H1 (cell line): ENCODE data around the gene TRIM62. TPM values are rescaled to one million over a fixed set of nuclear protein-coding genes. Genes with fewer than 3 reads are reported as not detected.

Source experiments
- CTCF ChIA-PET: fragments of 300-600 bp; sonication (Branson Sonifier 250); formaldehyde crosslinking; loops from one replicate; lab custom pipeline; 2021; ENCODE audit not compliant: partially characterized antibody; lab: Charles Lee
- POLR2A ChIA-PET: fragments of 300-600 bp; sonication (Branson Sonifier 250); formaldehyde crosslinking; loops from one replicate; lab custom pipeline; 2021; ENCODE audit warnings: inconsistent platforms; ENCODE audit not compliant: partially characterized antibody; lab: Charles Lee
- DNase-seq, 2 experiments: peaks; one replicate each; pipeline versions ENCODE4 v3.0.0 to v3.0.0-alpha.2; 2010 to 2022; ENCODE audit warnings: low spot score in 2 of 2, low read depth in 1 of 2, mixed read lengths in 1 of 2
- FAIRE-seq: peaks from 2 replicates; lab custom pipeline; 2011; peaks lifted over from hg19 to GRCh38; lab: Jason Lieb, UNC
- H2AFZ ChIP-seq: 2 replicates; pipeline ENCODE4 v1.8.1; 2012; ENCODE audit warnings: low read length, inconsistent platforms
- H2AK5ac ChIP-seq: 2 replicates; pipeline ENCODE4 v1.6.1; 2013; ENCODE audit warnings: low read depth, low read length
- H2BK120ac ChIP-seq: replicated peaks from 2 replicates; pipeline ENCODE3; 2013; ENCODE audit warnings: low read depth, low read length, inconsistent platforms
- H2BK12ac ChIP-seq: 2 replicates; pipeline ENCODE4 v1.6.1; 2013; ENCODE audit warnings: low read depth, low read length
- H2BK15ac ChIP-seq: 2 replicates; pipeline ENCODE4 v1.6.1; 2013; ENCODE audit warnings: low read length
- H2BK20ac ChIP-seq: 2 replicates; pipeline ENCODE4 v1.6.1; 2013; ENCODE audit warnings: low read length
- H2BK5ac ChIP-seq: 2 replicates; pipeline ENCODE4 v1.6.1; 2013; ENCODE audit warnings: low read depth, low read length
- H3K14ac ChIP-seq: 2 replicates; pipeline ENCODE4 v1.6.1; 2013; ENCODE audit warnings: inconsistent platforms; ENCODE audit not compliant: insufficient read length
- H3K18ac ChIP-seq: 2 replicates; pipeline ENCODE4 v1.6.1; 2013; ENCODE audit warnings: low read length; ENCODE audit errors: extremely low read depth
- H3K23ac ChIP-seq: 2 replicates; pipeline ENCODE4 v1.6.1; 2013; ENCODE audit warnings: inconsistent platforms; ENCODE audit not compliant: insufficient read length
- H3K23me2 ChIP-seq: 2 replicates; pipeline ENCODE4 v1.6.1; 2013; ENCODE audit warnings: low read depth, low read length
- H3K27ac ChIP-seq: 2 replicates; pipeline ENCODE4 v1.6.1; 2011; ENCODE audit warnings: low read depth, low read length, inconsistent platforms
- H3K27me3 ChIP-seq, 4 experiments: replicated peaks in 1 of 4; 1 replicate in 1 of 4; 2 replicates in 3 of 4; pipeline versions ENCODE4 v1.6.1 to v1.8.1; 2011 to 2013; ENCODE audit warnings: low read length in 3 of 4, mild to moderate bottlenecking in 3 of 4, inconsistent platforms in 2 of 4, mixed read lengths in 2 of 4, moderate library complexity in 1 of 4; ENCODE audit not compliant: control insufficient read depth in 3 of 4, insufficient read depth in 3 of 4; ENCODE audit errors: extremely low read depth in 1 of 4
- H3K36me3 ChIP-seq, 4 experiments: 2 replicates each; pipeline versions ENCODE4 v1.6.1 to v1.8.1; 2011 to 2013; ENCODE audit warnings: mild to moderate bottlenecking in 4 of 4, low read length in 3 of 4, moderate library complexity in 2 of 4, control low read depth in 1 of 4, inconsistent platforms in 1 of 4; ENCODE audit not compliant: insufficient read depth in 4 of 4, control insufficient read depth in 2 of 4
- H3K4ac ChIP-seq: replicated peaks from 2 replicates; pipeline ENCODE3; 2013; ENCODE audit warnings: low read length, low read depth, mixed read lengths, inconsistent platforms; ENCODE audit not compliant: insufficient read length
- H3K4me1 ChIP-seq, 4 experiments: replicated peaks in 1 of 4; 1 replicate in 1 of 4; 2 replicates in 3 of 4; pipeline versions ENCODE4 v1.6.1 to v1.8.1; 2011 to 2013; ENCODE audit warnings: low read length in 3 of 4, inconsistent platforms in 2 of 4, mixed read lengths in 1 of 4; ENCODE audit not compliant: insufficient read depth in 4 of 4, control insufficient read depth in 3 of 4
- H3K4me2 ChIP-seq, 2 experiments: 2 replicates each; pipeline versions ENCODE4 v1.6.1 to v1.8.1; 2011 to 2013; ENCODE audit warnings: low read depth in 2 of 2, low read length in 2 of 2, control low read depth in 1 of 2, inconsistent platforms in 1 of 2, mild to moderate bottlenecking in 1 of 2; ENCODE audit not compliant: insufficient read depth in 1 of 2
- H3K4me3 ChIP-seq, 4 experiments: fragments of 200-600, 300-600 bp in 1 of 4; sonication (generic), shearing (Covaris generic), sonication (Bioruptor Twin) in 1 of 4; 2 replicates each; pipeline versions ENCODE4 v1.5.1 to v1.8.1; 2011 to 2016; ENCODE audit warnings: low read length in 4 of 4, low read depth in 3 of 4, control low read depth in 2 of 4, inconsistent platforms in 2 of 4, mild to moderate bottlenecking in 2 of 4, mixed read lengths in 1 of 4, moderate library complexity in 1 of 4; ENCODE audit not compliant: insufficient read depth in 2 of 4; ENCODE audit errors: extremely low read depth in 1 of 4
- H3K56ac ChIP-seq: replicated peaks from 2 replicates; pipeline ENCODE3; 2013; ENCODE audit warnings: low read depth, mild to moderate bottlenecking, mixed read lengths, low read length, inconsistent platforms; ENCODE audit not compliant: insufficient read length
- H3K79me1 ChIP-seq: 2 replicates; pipeline ENCODE4 v1.6.1; 2013; ENCODE audit warnings: low read depth, low read length, control low read depth
- H3K79me2 ChIP-seq, 2 experiments: 2 replicates each; pipeline versions ENCODE4 v1.6.1 to v1.8.1; 2012 to 2013; ENCODE audit warnings: low read length in 2 of 2, mild to moderate bottlenecking in 2 of 2, inconsistent platforms in 1 of 2; ENCODE audit not compliant: insufficient read depth in 2 of 2, control insufficient read depth in 1 of 2
- H3K9ac ChIP-seq, 4 experiments: replicated peaks in 1 of 4; 1 replicate in 1 of 4; 2 replicates in 3 of 4; pipeline versions ENCODE4 v1.6.1 to v1.8.1; 2011 to 2013; ENCODE audit warnings: low read depth in 3 of 4, low read length in 3 of 4, control low read depth in 2 of 4, mild to moderate bottlenecking in 2 of 4, moderate library complexity in 2 of 4, inconsistent platforms in 1 of 4; ENCODE audit errors: extremely low read depth in 1 of 4
- H3K9me3 ChIP-seq, 2 experiments: 2 replicates each; pipeline versions ENCODE4 v1.6.1 to v1.8.1; 2012 to 2013; ENCODE audit warnings: mild to moderate bottlenecking in 2 of 2, moderate library complexity in 2 of 2, control low read depth in 1 of 2, inconsistent platforms in 1 of 2, low read depth in 1 of 2, low read length in 1 of 2, mixed read lengths in 1 of 2; ENCODE audit not compliant: insufficient read depth in 2 of 2
- H4K20me1 ChIP-seq, 2 experiments: replicated peaks in 1 of 2; 2 replicates each; pipeline versions ENCODE3 to v1.8.1; 2011 to 2013; ENCODE audit warnings: inconsistent platforms in 2 of 2, low read length in 2 of 2, mild to moderate bottlenecking in 1 of 2; ENCODE audit not compliant: insufficient read depth in 2 of 2, control insufficient read depth in 1 of 2
- H4K5ac ChIP-seq: 2 replicates; pipeline ENCODE4 v1.6.1; 2013; ENCODE audit warnings: low read length, low read depth, mixed read lengths, inconsistent platforms; ENCODE audit not compliant: insufficient read length
- H4K8ac ChIP-seq: 2 replicates; pipeline ENCODE4 v1.8.0; 2013; ENCODE audit warnings: mild to moderate bottlenecking, moderate library complexity, low read length, inconsistent platforms; ENCODE audit not compliant: insufficient read depth; ENCODE audit errors: extremely low read depth
- H4K91ac ChIP-seq: replicated peaks from 2 replicates; pipeline ENCODE3; 2013; ENCODE audit warnings: low read length, mixed read lengths, inconsistent platforms; ENCODE audit not compliant: insufficient read length
- CHD1 ChIP-seq: IDR thresholded peaks from 2 replicates; pipeline ENCODE4 v1.6.1; 2012; ENCODE audit warnings: low read depth, low read length, improper control_type of control experiment
- CREB1 ChIP-seq: IDR thresholded peaks from 2 replicates; pipeline ENCODE4 v1.6.1; 2012; ENCODE audit warnings: inconsistent platforms
- KDM5A ChIP-seq: fragments of 200-600 bp; IDR thresholded peaks from 2 replicates; pipeline ENCODE4 v1.7.1; 2012; ENCODE audit warnings: mild to moderate bottlenecking, low read length, inconsistent platforms, mixed read lengths
- POLR2A ChIP-seq, 2 experiments: IDR thresholded peaks; 1 replicate in 1 of 2; 2 replicates in 1 of 2; pipeline ENCODE4 v1.6.1; 2011; ENCODE audit warnings: low read depth in 2 of 2, low read length in 2 of 2, mild to moderate bottlenecking in 2 of 2; ENCODE audit errors: control extremely low read depth in 1 of 2
- RAD21 ChIP-seq, 2 experiments: IDR thresholded peaks in 1 of 2; conservative IDR thresholded peaks in 1 of 2; 2 replicates each; pipeline ENCODE4 v1.6.1; 2011; ENCODE audit warnings: low read depth in 2 of 2, low read length in 2 of 2, improper control_type of control experiment in 1 of 2, inconsistent platforms in 1 of 2, mild to moderate bottlenecking in 1 of 2, moderate library complexity in 1 of 2
- RNF2 ChIP-seq: fragments of 200-900, 300-1000 bp; sonication (generic); IDR thresholded peaks from 2 replicates; pipeline ENCODE4 v1.7.1; 2016; ENCODE audit warnings: borderline replicate concordance, low read depth, mild to moderate bottlenecking, antibody characterized with exemption, low read length; ENCODE audit not compliant: poor library complexity, severe bottlenecking; ENCODE audit errors: missing control alignments
- RXRA ChIP-seq: IDR thresholded peaks from 2 replicates; pipeline ENCODE4 v1.6.1; 2011; ENCODE audit warnings: low read depth, mild to moderate bottlenecking, low read length, moderate library complexity; ENCODE audit not compliant: insufficient read depth
- SAP30 ChIP-seq: fragments of 300-600 bp; sonication (generic); IDR thresholded peaks from 2 replicates; pipeline ENCODE4 v1.7.1; 2012; ENCODE audit warnings: low read length, moderate library complexity, mild to moderate bottlenecking, inconsistent platforms; ENCODE audit not compliant: insufficient read depth, insufficient replicate concordance
- SP4 ChIP-seq: IDR thresholded peaks from 2 replicates; pipeline ENCODE4 v1.6.1; 2012; ENCODE audit warnings: low read length, inconsistent platforms
- TAF1 ChIP-seq: IDR thresholded peaks from 2 replicates; pipeline ENCODE4 v1.6.1; 2011; ENCODE audit warnings: mild to moderate bottlenecking, low read depth, low read length
- TBP ChIP-seq: IDR thresholded peaks from 2 replicates; pipeline ENCODE4 v1.6.1; 2011; ENCODE audit warnings: low read depth, low read length, improper control_type of control experiment
- TEAD4 ChIP-seq: IDR thresholded peaks from 2 replicates; pipeline ENCODE4 v1.6.1; 2012; ENCODE audit warnings: low read depth, low read length, inconsistent platforms, mixed read lengths
- YY1 ChIP-seq: IDR thresholded peaks from 2 replicates; pipeline ENCODE4 v1.6.1; 2011; ENCODE audit warnings: low read depth, mild to moderate bottlenecking, low read length
- WGBS, 2 experiments: shearing (Covaris generic) in 1 of 2; methylation state at CpG; one replicate each; pipeline versions ENCODE4 v1.1.6 to v1.1.7; 2013 to 2015; ENCODE audit warnings: low lambda C conversion rate in 2 of 2, mixed read lengths in 2 of 2, inconsistent platforms in 1 of 2, low coverage in 1 of 2, missing lambda C conversion rate in 1 of 2; ENCODE audit not compliant: insufficient replicate concordance in 2 of 2, insufficient coverage in 1 of 2, insufficient read length in 1 of 2; ENCODE audit errors: extremely low coverage in 1 of 2, missing lambda C conversion rate in 1 of 2; 5-methylcytosine and 5-hydroxymethylcytosine counted together
- polyA plus RNA-seq, 7 experiments: library from polyadenylated mRNA; depleted of rRNA in 3 of 7; stranded (reverse) in 5 of 7; unstranded in 2 of 7; fragments of >200 nt in 5 of 7; fragments of 200-250 nt in 2 of 7; gene quantifications; 1 replicate in 5 of 7; 2 replicates in 1 of 7; 4 replicates in 1 of 7; pipeline versions ENCODE4 v1.2.1 to v1.2.3, GENCODE V29; 2011 to 2013; ENCODE audit warnings: missing spikeins in 2 of 7, mixed read lengths in 2 of 7
- total RNA-seq: library from RNA; stranded (reverse); fragmentation: NEBNext Ultra II Directional; extraction: Animal tissue kit (Norgen Biotek cat#: 25700); gene quantifications from 2 replicates; pipeline ENCODE4 v1.2.1, GENCODE V29; 2021
- TF ChIP-seq, protein P1 (sequence below): IDR thresholded peaks from 2 replicates; pipeline ENCODE4 v1.6.1; 2012; ENCODE audit warnings: inconsistent platforms

Gene TRIM62
- total and polyA plus RNA-seq, 2 of the 8 experiments (the other 6 are each of a cell fraction or from before 2014, with no cell fraction given), result 6.3 to 10.8 TPM

DNA sequence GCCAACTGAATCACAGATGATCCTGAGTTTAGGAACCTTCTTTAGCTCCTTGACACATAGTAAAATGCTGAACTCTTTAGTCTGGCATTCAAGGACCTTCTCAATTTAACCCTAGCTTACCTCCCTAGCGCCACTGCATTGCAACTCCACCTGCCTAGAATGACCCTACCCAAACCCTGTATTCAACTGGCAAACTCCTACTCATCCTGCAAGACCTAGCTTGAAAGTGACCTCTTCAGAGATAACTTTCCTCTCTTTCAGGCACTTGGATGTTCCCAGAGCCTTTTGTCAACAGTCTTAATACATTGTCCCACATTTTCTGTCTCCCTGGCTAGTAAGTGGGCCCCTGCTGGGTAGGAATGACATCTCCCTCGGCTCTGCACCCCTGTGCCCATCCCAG, 19.7 kb downstream of the TRIM62 start:
- H3K27me3 ChIP-seq, result no peaks in the 10 kb centered on the region
- H3K56ac ChIP-seq, result no peak overlapping the region
- H3K79me2 ChIP-seq, result no peaks in the 10 kb centered on the region
- H3K79me1 ChIP-seq, result no peaks in the 10 kb centered on the region; the same call in 1 of the 2 replicates
- ChIA-PET CTCF (interaction anchor here (0.6 to 2.6 kb wide), 6 partner anchors 10 to 24 kb away, joined by 3 to 11 read pairs (median 4); no protein-coding TSS in a partner anchor), POLR2A (interaction anchor here (1.9 to 2.2 kb wide), 2 partner anchors 19 kb away, joined by 6 to 7 read pairs; no protein-coding TSS in a partner anchor)
- 88% methylated on average over 2 of the region's 2 CpGs; no CpG with 5 or more reads in 1 of the 2 experiments for WGBS, 2 experiments
- H4K8ac ChIP-seq, result no peak overlapping the region
- H2BK20ac ChIP-seq, result no peak overlapping the region
- DNase-seq, result no peak
- H3K4me2 ChIP-seq, result no peak overlapping the region
- H4K20me1 ChIP-seq, result no peaks in the 10 kb centered on the region
- H2BK5ac ChIP-seq, result no peak overlapping the region
- no peak overlapping the region; the same call in 1 of the 2 replicates for H2AK5ac ChIP-seq
- no peak overlapping the region for H4K5ac ChIP-seq
- no peak overlapping the region for H3K4ac ChIP-seq
- no peak overlapping the region for H3K23ac ChIP-seq
- no peak overlapping the region for H3K14ac ChIP-seq
- H2BK12ac ChIP-seq, result no peak overlapping the region
- no peaks in the 10 kb centered on the region for H3K9me3 ChIP-seq
- H2AFZ ChIP-seq, result no peak overlapping the region
- H3K18ac ChIP-seq, result no peak overlapping the region
- FAIRE-seq, result no peak
- H3K27ac ChIP-seq, result no peak overlapping the region
- no peak overlapping the region for H3K4me3 ChIP-seq
- H2BK15ac ChIP-seq, result no peak overlapping the region
- no peak overlapping the region for H3K9ac ChIP-seq
- H3K23me2 ChIP-seq, result no peaks in the 10 kb centered on the region; the same call in 1 of the 2 replicates
- peaks cover 0 to 27% (median 19%) of the 10 kb centered on the region in 4 experiments; a peak in 6 of 7 replicates for H3K4me1 ChIP-seq
- no peak overlapping the region for H4K91ac ChIP-seq
- H2BK120ac ChIP-seq, result no peak overlapping the region
- peaks cover 0 to 4% (median 1%) of the 10 kb centered on the region in 4 experiments; a peak in 2 of 8 replicates for H3K36me3 ChIP-seq
- TF ChIP-seq TAF1, result no peak
- no peak for TF ChIP-seq POLR2A (IDR thresholded peaks at IDR 0.05; ENCODE audit: control extremely low read depth in 1 of 2, low read depth in 2 of 2, low read length in 2 of 2)
- TF ChIP-seq, protein P1, sequence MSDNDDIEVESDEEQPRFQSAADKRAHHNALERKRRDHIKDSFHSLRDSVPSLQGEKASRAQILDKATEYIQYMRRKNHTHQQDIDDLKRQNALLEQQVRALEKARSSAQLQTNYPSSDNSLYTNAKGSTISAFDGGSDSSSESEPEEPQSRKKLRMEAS, result no peak
- TF ChIP-seq TEAD4, result no peak
- TF ChIP-seq KDM5A, result no peak
- TF ChIP-seq YY1, result no peak
- no peak for TF ChIP-seq RAD21 (IDR thresholded peaks at IDR 0.05 in 1 of 2, conservative IDR thresholded peaks at IDR 0.05 in 1 of 2; ENCODE audit: low read depth in 2 of 2, low read length in 2 of 2)
- TF ChIP-seq SAP30, result no peak
- TF ChIP-seq CREB1, result no peak
- no peak for TF ChIP-seq TBP
- no peak for TF ChIP-seq SP4
- no peak for TF ChIP-seq CHD1
- no peak for TF ChIP-seq RNF2
- TF ChIP-seq RXRA, result no peak
